GM10266 (cell line): ENCODE measurements around the gene PCDHB4.
"Not testable (repeated sequence)": the region's sequence is repeated elsewhere in the genome, so short reads cannot be mapped to it uniquely, and the experiment has no call there.

Experiments
- DNase-seq: peaks from one replicate; pipeline ENCODE4 v3.0.0; 2012; ENCODE audit errors: extremely low spot score
- TF ChIP-seq, protein P1 (sequence below): IDR thresholded peaks from 2 replicates; pipeline ENCODE4 v1.5.1; 2012; ENCODE audit warnings: mild to moderate bottlenecking, low read depth; ENCODE audit not compliant: control insufficient read depth, insufficient read depth; ENCODE audit errors: missing control alignments

Gene PCDHB4

GRCh38 chr5:141135030-141135717 is 13.6 kb downstream of the PCDHB4 start, which contains the start of gene PCDHB5:
Gene PCDHB5, plus strand, starts transcription at chr5:141135206. Its CDS starts 229 bp downstream, at chr5:141135435.
- TF ChIP-seq, protein P1, sequence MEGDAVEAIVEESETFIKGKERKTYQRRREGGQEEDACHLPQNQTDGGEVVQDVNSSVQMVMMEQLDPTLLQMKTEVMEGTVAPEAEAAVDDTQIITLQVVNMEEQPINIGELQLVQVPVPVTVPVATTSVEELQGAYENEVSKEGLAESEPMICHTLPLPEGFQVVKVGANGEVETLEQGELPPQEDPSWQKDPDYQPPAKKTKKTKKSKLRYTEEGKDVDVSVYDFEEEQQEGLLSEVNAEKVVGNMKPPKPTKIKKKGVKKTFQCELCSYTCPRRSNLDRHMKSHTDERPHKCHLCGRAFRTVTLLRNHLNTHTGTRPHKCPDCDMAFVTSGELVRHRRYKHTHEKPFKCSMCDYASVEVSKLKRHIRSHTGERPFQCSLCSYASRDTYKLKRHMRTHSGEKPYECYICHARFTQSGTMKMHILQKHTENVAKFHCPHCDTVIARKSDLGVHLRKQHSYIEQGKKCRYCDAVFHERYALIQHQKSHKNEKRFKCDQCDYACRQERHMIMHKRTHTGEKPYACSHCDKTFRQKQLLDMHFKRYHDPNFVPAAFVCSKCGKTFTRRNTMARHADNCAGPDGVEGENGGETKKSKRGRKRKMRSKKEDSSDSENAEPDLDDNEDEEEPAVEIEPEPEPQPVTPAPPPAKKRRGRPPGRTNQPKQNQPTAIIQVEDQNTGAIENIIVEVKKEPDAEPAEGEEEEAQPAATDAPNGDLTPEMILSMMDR: peak; percentile 10
- DNase-seq: no peak

DNA sequence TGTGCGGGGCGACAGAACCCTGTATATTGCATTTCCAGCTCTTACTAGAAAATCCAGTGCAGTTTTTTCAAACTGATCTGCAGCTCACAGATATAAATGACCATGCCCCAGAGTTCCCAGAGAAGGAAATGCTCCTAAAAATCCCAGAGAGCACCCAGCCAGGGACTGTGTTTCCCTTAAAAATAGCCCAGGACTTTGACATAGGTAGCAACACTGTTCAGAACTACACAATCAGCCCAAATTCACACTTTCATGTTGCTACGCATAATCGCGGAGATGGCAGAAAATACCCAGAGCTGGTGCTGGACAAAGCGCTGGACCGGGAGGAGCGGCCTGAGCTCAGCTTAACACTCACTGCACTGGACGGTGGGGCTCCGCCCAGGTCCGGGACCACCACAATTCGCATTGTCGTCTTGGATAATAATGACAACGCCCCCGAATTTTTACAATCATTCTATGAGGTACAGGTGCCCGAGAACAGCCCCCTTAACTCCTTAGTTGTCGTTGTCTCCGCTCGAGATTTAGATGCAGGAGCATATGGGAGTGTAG is 14.2 kb downstream of the PCDHB4 start:
- no peak for DNase-seq
- TF ChIP-seq, protein P1: no peak

GRCh38 chr5:141137346-141137745 is 15.7 kb downstream of the PCDHB4 start:
- DNase-seq: not testable (repeated sequence)

DNA sequence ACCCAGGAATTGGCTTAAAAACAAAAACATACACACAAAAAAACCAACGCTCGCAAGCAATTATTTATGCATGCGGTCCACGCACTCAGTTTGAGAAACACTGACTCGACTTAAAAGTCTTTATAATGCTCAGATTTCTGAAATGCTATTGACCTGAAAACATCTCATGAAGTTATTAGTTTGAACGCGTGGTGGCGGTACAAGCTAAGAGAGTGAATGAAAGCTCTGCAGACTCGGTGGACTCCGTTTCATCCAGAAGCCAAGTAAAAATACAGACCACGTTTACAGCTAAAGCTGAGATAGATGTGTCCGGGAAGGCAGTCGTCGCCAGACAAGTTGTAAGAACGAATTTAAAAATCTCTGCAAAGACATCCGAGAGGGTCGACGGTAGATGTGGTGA is 28.2 kb downstream of the PCDHB4 start, which contains the start of gene PCDHB6:
Gene PCDHB6, plus strand, starts transcription at position 246 of the 400 bp plus-strand sequence. CDS start 201 bp downstream, outside the sequence.
- DNase-seq: no peak
- TF ChIP-seq, protein P1: no peak

DNA sequence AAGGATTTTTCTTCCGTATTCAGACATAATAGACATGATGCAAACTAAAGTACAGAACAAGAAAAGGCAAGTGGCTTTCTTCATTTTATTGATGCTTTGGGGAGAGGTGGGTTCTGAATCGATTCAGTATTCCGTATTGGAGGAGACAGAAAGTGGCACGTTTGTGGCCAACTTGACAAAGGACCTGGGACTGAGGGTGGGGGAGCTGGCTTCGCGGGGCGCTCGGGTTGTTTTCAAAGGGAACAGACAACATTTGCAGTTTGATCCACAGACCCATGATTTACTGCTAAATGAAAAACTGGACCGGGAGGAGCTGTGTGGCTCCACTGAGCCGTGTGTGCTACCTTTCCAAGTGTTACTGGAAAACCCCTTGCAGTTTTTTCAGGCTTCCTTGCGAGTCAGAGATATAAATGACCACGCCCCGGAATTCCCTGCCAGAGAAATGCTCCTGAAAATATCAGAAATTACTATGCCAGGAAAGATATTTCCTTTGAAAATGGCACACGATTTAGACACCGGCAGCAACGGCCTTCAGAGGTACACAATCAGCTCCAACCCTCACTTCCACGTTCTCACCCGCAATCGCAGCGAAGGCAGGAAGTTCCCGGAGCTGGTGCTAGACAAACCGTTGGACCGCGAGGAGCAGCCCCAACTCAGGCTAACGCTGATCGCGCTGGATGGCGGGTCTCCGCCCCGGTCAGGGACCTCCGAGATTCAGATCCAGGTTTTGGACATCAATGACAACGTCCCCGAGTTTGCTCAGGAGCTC is 28.8 kb downstream of the PCDHB4 start:
- DNase-seq: no peak

GRCh38 chr5:141150993-141151325 is 29.3 kb downstream of the PCDHB4 start:
- no peak for DNase-seq
- TF ChIP-seq, protein P1: no peak

More for the DNA sequence above, 28.8 kb downstream of the PCDHB4 start:
- TF ChIP-seq, protein P1: no peak

GRCh38 chr5:141151632-141152031 is 30.0 kb downstream of the PCDHB4 start:
- not testable (repeated sequence) for DNase-seq

DNA sequence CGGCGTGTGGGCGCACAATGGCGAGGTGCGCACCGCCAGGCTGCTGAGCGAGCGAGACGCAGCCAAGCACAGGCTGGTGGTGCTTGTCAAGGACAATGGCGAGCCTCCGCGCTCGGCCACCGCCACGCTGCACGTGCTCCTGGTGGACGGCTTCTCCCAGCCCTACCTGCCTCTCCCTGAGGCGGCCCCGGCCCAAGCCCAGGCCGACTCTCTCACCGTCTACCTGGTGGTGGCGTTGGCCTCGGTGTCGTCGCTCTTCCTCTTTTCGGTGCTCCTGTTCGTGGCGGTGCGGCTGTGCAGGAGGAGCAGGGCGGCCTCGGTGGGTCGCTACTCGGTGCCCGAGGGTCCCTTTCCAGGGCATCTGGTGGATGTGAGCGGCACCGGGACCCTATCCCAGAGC is 30.5 kb downstream of the PCDHB4 start:
- not testable (repeated sequence) for DNase-seq
